Middle frontal gyrus (tissue), 1 donor: Measurements from ENCODE around the gene LHFPL4.

Source experiments
- DNase-seq: peaks from one replicate; pipeline ENCODE4 v3.0.0-alpha.2; 2015; ENCODE audit warnings: low spot score; ENCODE audit errors: extremely low spot score

LHFPL4 gene

DNA sequence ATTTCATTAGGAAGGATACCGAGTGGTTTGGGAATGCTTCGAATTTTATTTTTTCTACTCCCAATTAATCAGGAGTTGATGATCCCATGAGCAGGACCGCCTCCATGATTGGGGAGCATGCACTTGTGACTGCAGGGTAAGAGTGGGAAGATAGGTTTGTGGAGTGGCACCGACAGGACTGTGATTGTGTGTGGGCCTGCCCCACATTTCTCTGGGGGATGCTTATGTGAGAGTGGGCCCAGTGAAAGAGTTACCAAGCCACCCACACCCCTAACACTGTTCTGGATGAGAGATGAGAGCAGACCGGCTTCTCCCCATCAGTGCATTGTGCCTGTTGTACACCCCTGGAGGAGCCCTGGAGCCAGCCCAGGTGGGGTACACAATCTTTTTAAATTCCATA lies 76.7 kb downstream of the LHFPL4 start:
- no peak for DNase-seq

GRCh38 chr3:9474482-9474881 lies 79.1 kb downstream of the LHFPL4 start:
- no peak for DNase-seq

DNA sequence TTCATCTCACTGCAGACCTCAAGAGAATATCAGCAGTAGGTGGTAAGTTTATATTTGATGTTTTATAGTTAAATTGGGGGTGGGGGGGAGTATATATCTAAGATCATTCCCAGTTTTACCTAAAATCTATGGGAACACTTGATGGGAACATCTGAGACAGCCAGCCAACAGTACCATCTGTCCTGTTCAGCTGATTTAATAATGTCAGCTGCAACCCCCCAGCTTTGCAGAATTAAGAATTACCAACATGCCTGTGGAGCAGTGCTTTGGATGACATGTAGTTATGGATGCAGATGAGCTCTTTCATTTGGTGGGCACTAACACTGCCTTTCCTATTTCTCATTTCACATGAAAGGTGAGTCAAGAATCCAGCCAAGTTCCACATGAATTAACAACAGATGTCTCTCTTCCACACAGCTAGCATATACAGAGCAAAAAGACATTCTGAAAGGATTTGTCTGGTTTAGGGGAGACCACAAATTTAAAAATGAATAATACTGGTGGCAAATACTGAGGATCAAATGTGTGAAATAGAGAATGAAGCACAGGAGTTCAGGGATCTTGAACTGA lies 80.0 kb downstream of the LHFPL4 start:
- DNase-seq = no peak

GRCh38 chr3:9469986-9470385 lies 83.6 kb downstream of the LHFPL4 start:
- DNase-seq = no peak

DNA sequence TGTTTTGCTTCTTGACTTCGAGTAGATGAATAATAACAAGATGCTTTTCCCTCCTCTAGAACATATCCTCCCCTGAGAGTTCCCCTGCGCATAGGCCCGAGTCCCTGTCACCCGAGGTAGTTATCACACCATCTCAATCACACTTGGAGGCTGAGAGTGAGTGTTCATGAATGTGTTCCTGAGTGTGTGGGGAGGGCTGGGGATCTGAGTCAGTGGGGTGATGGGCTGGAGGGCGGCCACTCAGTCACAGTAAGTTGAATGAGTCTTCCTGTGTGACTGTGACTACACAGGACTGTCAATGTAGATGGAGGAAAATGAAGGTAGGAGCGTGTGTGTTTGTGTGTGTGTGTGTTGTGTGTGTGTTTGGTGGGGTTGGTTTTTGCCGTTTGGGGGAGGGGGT lies 85.2 kb downstream of the LHFPL4 start:
- DNase-seq = no peak

DNA sequence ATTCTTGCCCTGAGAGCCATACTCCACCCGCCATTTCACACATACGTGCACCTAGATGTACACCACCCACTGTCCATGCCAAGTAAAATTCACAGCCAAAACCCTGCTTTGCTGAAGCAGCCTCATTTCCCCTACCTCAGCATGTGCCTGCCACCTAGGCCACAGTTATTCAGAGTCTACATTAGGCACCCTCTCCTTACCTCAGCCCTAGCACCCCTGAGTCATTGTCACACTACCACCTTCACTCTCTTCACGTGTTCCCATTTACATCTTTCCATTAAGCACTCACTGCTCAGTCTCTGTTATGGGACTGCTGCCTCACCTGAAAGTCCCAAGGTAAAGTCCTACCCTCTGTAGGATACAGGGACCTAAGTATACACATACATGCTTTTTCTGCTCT lies 86.2 kb downstream of the LHFPL4 start:
- DNase-seq = no peak

- DNase-seq = no peak
Measured at GRCh38 chr3:9455596-9456131, 98.0 kb downstream of the LHFPL4 start.

- DNase-seq = no peak
Measured at GRCh38 chr3:9452417-9452816, 101.2 kb downstream of the LHFPL4 start.

DNA sequence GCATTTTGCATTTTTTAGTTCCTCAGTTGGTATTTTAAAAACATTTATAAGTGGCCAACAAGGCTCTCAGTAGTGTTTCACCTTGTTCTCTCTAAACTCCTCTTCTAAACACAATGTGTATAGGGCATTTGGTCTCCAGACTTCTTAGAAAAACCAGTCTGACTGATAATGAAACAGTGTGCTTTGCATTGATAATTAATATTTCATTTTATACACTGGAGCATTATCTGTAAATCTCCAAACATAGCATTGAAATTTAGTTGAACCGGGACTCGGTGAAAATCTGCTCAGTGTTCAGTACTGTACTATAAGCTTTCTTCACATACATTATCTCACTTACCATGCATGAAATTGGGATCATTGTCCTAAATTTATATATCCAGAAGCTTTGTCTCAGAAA lies 102.6 kb downstream of the LHFPL4 start:
- DNase-seq = no peak

DNA sequence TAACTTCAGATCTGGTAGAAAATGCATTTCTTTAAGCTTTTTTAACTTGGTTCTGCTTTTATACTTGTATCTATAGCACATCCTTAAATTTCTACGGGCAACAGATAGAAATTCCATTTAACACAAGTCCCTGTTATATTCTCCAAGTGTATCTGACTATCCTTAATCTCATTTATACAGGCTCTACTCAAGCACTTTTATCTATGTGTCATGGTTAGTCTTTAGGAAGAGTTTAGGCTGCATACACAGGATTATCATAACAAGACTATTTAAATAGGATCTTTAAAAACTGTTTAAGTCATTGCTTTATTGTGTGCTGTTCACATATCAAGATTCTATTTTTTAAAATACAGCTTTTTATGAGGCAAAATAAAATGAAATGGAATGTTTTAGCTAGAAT lies 103.5 kb downstream of the LHFPL4 start:
- DNase-seq = no peak

- DNase-seq = no peak
Measured at GRCh38 chr3:9448643-9449042, 105.0 kb downstream of the LHFPL4 start.
